ENCODE measurements around the gene RTKN. TPM values are rescaled to one million over a fixed set of nuclear protein-coding genes. Genes with fewer than 3 reads are reported as not detected.

The RTKN gene
- total RNA-seq, 1 experiment from 2014 or later: 94.0 TPM

GRCh38 chr2:74390606-74391005, 51.1 kb downstream of the RTKN start:
- H3K9me2 ChIP-seq (ENCODE audit: insufficient read depth): no peaks in the 10 kb centered on the region
- H2AFZ ChIP-seq (ENCODE audit: low read depth, low read length, poor library complexity, severe bottlenecking): no peak overlapping the region
- TF ChIP-seq RAD21 (IDR thresholded peaks at IDR 0.05; ENCODE audit: low read depth) (no peak), ZNF274 (IDR thresholded peaks at IDR 0.05; ENCODE audit: low read depth, low read length) (no peak), POLR2A (IDR thresholded peaks at IDR 0.05; ENCODE audit: borderline replicate concordance, extremely low read depth, insufficient read depth, insufficient read length) (no peak), POLR2AphosphoS5 (IDR thresholded peaks at IDR 0.05; ENCODE audit: low read depth, low read length) (no peak), CTCF (IDR thresholded peaks at IDR 0.05 in 2 of 3, conservative IDR thresholded peaks at IDR 0.05 in 1 of 3; ENCODE audit: borderline replicate concordance in 1 of 3, insufficient read depth in 1 of 3, low read depth in 2 of 3, low read length in 2 of 3) (no peak)
- TF ChIP-seq, protein P1, sequence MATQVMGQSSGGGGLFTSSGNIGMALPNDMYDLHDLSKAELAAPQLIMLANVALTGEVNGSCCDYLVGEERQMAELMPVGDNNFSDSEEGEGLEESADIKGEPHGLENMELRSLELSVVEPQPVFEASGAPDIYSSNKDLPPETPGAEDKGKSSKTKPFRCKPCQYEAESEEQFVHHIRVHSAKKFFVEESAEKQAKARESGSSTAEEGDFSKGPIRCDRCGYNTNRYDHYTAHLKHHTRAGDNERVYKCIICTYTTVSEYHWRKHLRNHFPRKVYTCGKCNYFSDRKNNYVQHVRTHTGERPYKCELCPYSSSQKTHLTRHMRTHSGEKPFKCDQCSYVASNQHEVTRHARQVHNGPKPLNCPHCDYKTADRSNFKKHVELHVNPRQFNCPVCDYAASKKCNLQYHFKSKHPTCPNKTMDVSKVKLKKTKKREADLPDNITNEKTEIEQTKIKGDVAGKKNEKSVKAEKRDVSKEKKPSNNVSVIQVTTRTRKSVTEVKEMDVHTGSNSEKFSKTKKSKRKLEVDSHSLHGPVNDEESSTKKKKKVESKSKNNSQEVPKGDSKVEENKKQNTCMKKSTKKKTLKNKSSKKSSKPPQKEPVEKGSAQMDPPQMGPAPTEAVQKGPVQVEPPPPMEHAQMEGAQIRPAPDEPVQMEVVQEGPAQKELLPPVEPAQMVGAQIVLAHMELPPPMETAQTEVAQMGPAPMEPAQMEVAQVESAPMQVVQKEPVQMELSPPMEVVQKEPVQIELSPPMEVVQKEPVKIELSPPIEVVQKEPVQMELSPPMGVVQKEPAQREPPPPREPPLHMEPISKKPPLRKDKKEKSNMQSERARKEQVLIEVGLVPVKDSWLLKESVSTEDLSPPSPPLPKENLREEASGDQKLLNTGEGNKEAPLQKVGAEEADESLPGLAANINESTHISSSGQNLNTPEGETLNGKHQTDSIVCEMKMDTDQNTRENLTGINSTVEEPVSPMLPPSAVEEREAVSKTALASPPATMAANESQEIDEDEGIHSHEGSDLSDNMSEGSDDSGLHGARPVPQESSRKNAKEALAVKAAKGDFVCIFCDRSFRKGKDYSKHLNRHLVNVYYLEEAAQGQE (IDR thresholded peaks at IDR 0.05; ENCODE audit: low read depth): no peak
- H3K4me1 ChIP-seq (ENCODE audit: control insufficient read depth in 1 of 2, insufficient read depth in 2 of 2, low read length in 2 of 2): peaks cover 5 to 17% of the 10 kb centered on the region in 2 experiments; a peak in 3 of 4 replicates
- ChIA-PET CTCF (interaction anchor here (1.0 to 3.1 kb wide), 9 partner anchors 8 to 711 kb away, joined by 3 to 18 read pairs (median 5); no protein-coding TSS in a partner anchor), RAD21 (ENCODE audit: low non-redundant PET in 1 of 2, low total read pairs in 2 of 2, uncharacterized antibody in 2 of 2, unreplicated experiment in 2 of 2) (interaction anchor here in 1 of 2 experiments (0.7 kb wide), 1 partner anchor 127 kb away, joined by 4 read pairs; no protein-coding TSS in a partner anchor), POLR2A (no interaction called here)
- H3K9me3 ChIP-seq (ENCODE audit: control insufficient read depth in 1 of 2, insufficient read depth in 1 of 2, low read depth in 1 of 2, low read length in 2 of 2): no peaks in the 10 kb centered on the region
- no peak overlapping the region for H3K27ac ChIP-seq (ENCODE audit: low read depth, low read length)
- no peaks in the 10 kb centered on the region for H3K36me3 ChIP-seq (ENCODE audit: control insufficient read depth in 1 of 2, insufficient read depth in 2 of 2, low read length in 2 of 2)
- ATAC-seq: no peak
- BruUV-seq (replicated peaks): TSS peak; percentile 42
- H3K27me3 ChIP-seq (ENCODE audit: insufficient read depth, low read length): no peaks in the 10 kb centered on the region
- H3K4me3 ChIP-seq (replicated peaks in 1 of 2; ENCODE audit: low read depth in 1 of 2, low read length in 2 of 2): peak overlapping the region; percentile 93 to 95
- intact Hi-C loops (cut with micrococcal nuclease): loop anchor here (5.0 kb wide), 1 partner anchor 123 kb away; no protein-coding TSS in a partner anchor
- peak overlapping the region; percentile 94 for H3K4me2 ChIP-seq (ENCODE audit: low read length)
- H3K79me2 ChIP-seq (ENCODE audit: insufficient read depth, low read length): peaks cover 50% of the 10 kb centered on the region
- H4K20me1 ChIP-seq (ENCODE audit: insufficient read depth): no peaks in the 10 kb centered on the region
- H3K9ac ChIP-seq (ENCODE audit: low read length): peak overlapping the region; percentile 81
- no peak for DNase-seq (ENCODE audit: low read depth, low spot score)
